A673 (cell line): Measurements from ENCODE around the gene AGAP1. TPM values are rescaled to one million over a fixed set of nuclear protein-coding genes. Genes with fewer than 3 reads are reported as not detected.

Source experiments
- BruUV-seq: library from RNA; stranded (reverse); fragments of 400-500 nt; replicated peaks from 2 replicates; lab custom pipeline; 2021; lab: Mats Ljungman, UMichigan
- CTCF ChIA-PET: fragments of 300-600 bp; sonication (Branson Sonifier 250); formaldehyde crosslinking; loops from one replicate; lab custom pipeline; 2022; ENCODE audit warnings: antibody characterized with exemption; lab: Charles Lee
- POLR2A ChIA-PET: fragments of 300-600 bp; sonication (Branson Sonifier 250); formaldehyde crosslinking; loops from one replicate; lab custom pipeline; 2022; ENCODE audit warnings: antibody characterized with exemption; ENCODE audit not compliant: low non-redundant PET; lab: Charles Lee
- DNase-seq: peaks from one replicate; pipeline ENCODE4 v3.0.0-alpha.2; 2015; ENCODE audit warnings: low spot score
- H3K27ac ChIP-seq: fragments of 200-600 bp; sonication (generic); 2 replicates; pipeline ENCODE4 v1.5.1; 2016; ENCODE audit warnings: mixed run types, low read depth, mild to moderate bottlenecking, mixed read lengths, antibody characterized with exemption, low read length; ENCODE audit not compliant: poor library complexity, severe bottlenecking
- H3K27me3 ChIP-seq: fragments of 200-600 bp; sonication (generic); replicated peaks from 2 replicates; pipeline ENCODE4 v1.6.1; 2017; ENCODE audit warnings: mixed run types, low read depth, mild to moderate bottlenecking, mixed read lengths, antibody characterized with exemption, low read length; ENCODE audit not compliant: insufficient read depth, poor library complexity
- H3K36me3 ChIP-seq: fragments of 200-600 bp; sonication (generic); 2 replicates; pipeline ENCODE4 v1.6.1; 2016; ENCODE audit warnings: mixed run types, mild to moderate bottlenecking, mixed read lengths, antibody characterized with exemption, low read length; ENCODE audit not compliant: insufficient read depth, poor library complexity, severe bottlenecking
- H3K4me1 ChIP-seq: fragments of 200-600 bp; sonication (generic); 2 replicates; pipeline ENCODE4 v1.6.1; 2017; ENCODE audit warnings: mixed run types, mild to moderate bottlenecking, mixed read lengths, antibody characterized with exemption, low read length; ENCODE audit not compliant: insufficient read depth, poor library complexity, severe bottlenecking
- H3K4me3 ChIP-seq: fragments of 200-600 bp; sonication (generic); 2 replicates; pipeline ENCODE4 v1.5.1; 2016; ENCODE audit warnings: low read depth, mixed run types, mild to moderate bottlenecking, mixed read lengths, low read length; ENCODE audit not compliant: poor library complexity, severe bottlenecking
- H3K9me3 ChIP-seq: fragments of 200-600 bp; sonication (generic); 2 replicates; pipeline ENCODE4 v1.6.1; 2016; ENCODE audit warnings: mixed run types, low read depth, mild to moderate bottlenecking, mixed read lengths, antibody characterized with exemption, low read length; ENCODE audit not compliant: poor library complexity, severe bottlenecking
- CTCF ChIP-seq: fragments of 300-800, 200-600 bp; sonication (generic); conservative IDR thresholded peaks from 2 replicates; pipeline ENCODE4 v1.5.1; 2017; ENCODE audit warnings: low read depth, mild to moderate bottlenecking, antibody characterized with exemption, low read length, moderate library complexity, mixed read lengths
- EZH2 ChIP-seq: fragments of 200-600 bp; sonication (generic); IDR thresholded peaks from 2 replicates; pipeline ENCODE4 v1.6.1; 2017; ENCODE audit warnings: borderline replicate concordance, low read depth, mild to moderate bottlenecking, mixed read lengths, antibody characterized with exemption, low read length; ENCODE audit not compliant: poor library complexity, severe bottlenecking
- intact Hi-C: fragments of 100-400 bp; cut with micrococcal nuclease; formaldehyde crosslinking; loops from one replicate; pipeline ENCODE4 v1.10.0; 2022; ENCODE audit not compliant: unreplicated experiment
- total RNA-seq: library from RNA; stranded (reverse); gene quantifications from 2 replicates; pipeline ENCODE4 v1.2.3, GENCODE V29; 2021

The AGAP1 gene
- total RNA-seq, 1 experiment from 2014 or later = 25.3 TPM

- Histone ChIP-seq H3K27me3 (no peaks in the 10 kb centered on the region), H3K27ac (no peak overlapping the region), H3K36me3 (no peaks in the 10 kb centered on the region), H3K4me3 (peak overlapping the region; percentile 75), H3K4me1 (peaks cover 22% of the 10 kb centered on the region), H3K9me3 (no peaks in the 10 kb centered on the region)
- POLR2A ChIA-PET = no interaction called here
- intact Hi-C loops = loop anchor here (5.0 to 10.0 kb wide), 2 partner anchors 96 to 361 kb away; no protein-coding TSS in a partner anchor
- DNase-seq = no peak
- CTCF ChIA-PET = no interaction called here
- BruUV-seq = TSS peak; percentile 20
- TF ChIP-seq EZH2 (no peak), CTCF (no peak)
Measured at GRCh38 chr2:235496239-235496621, 2.4 kb downstream of the AGAP1 start.

- BruUV-seq = no TSS peak
- peaks cover 31% of the 10 kb centered on the region for H3K4me1 ChIP-seq
- no peak overlapping the region for H3K27ac ChIP-seq
- POLR2A ChIA-PET = no interaction called here
- TF ChIP-seq EZH2 (no peak), CTCF (no peak)
- H3K36me3 ChIP-seq = no peaks in the 10 kb centered on the region
- CTCF ChIA-PET = no interaction called here
- H3K9me3 ChIP-seq = no peaks in the 10 kb centered on the region
- DNase-seq = no peak
- H3K4me3 ChIP-seq = no peak overlapping the region
- no peaks in the 10 kb centered on the region for H3K27me3 ChIP-seq
- intact Hi-C loops = loop anchor here (5.0 to 10.0 kb wide), 2 partner anchors 95 to 362 kb away; no protein-coding TSS in a partner anchor
Measured at GRCh38 chr2:235497096-235497495, 3.3 kb downstream of the AGAP1 start.

GRCh38 chr2:235498541-235498940 lies 4.7 kb downstream of the AGAP1 start:
- no TSS peak for BruUV-seq
- intact Hi-C loops = loop anchor here (5.0 to 10.0 kb wide), 2 partner anchors 94 to 364 kb away; no protein-coding TSS in a partner anchor
- Histone ChIP-seq H3K27me3 (no peaks in the 10 kb centered on the region), H3K36me3 (no peaks in the 10 kb centered on the region), H3K27ac (no peak overlapping the region), H3K9me3 (no peaks in the 10 kb centered on the region), H3K4me1 (peaks cover 44% of the 10 kb centered on the region), H3K4me3 (no peak overlapping the region)
- TF ChIP-seq EZH2 (no peak), CTCF (no peak)
- CTCF ChIA-PET = interaction anchor here (0.5 kb wide), 1 partner anchor 10 kb away, joined by 4 read pairs; no protein-coding TSS in a partner anchor
- POLR2A ChIA-PET = no interaction called here
- no peak for DNase-seq
